T-helper 2 cell treated with Interferon-gamma antibody and Interleukin-4, amounts not matched to agents 100 ng/mL and 5 ng/mL, for 36 hours (primary cell): ENCODE results near the gene SPATA4. TPM values are rescaled to one million over a fixed set of nuclear protein-coding genes. Genes with fewer than 3 reads are reported as not detected.

Source experiments
- total RNA-seq: library from RNA; stranded (reverse); gene quantifications from 2 replicates; pipeline ENCODE4 v1.2.3, GENCODE V29; 2022

The SPATA4 gene
- total RNA-seq, 1 donor from 2014 or later, result not detected

Other genes with a start within 250 kb of the SPATA4 start
- gene WDR17, start 129.7 kb downstream of the SPATA4 start, total RNA-seq, result 1.2 and 2.2 TPM in 2 replicates
- not detected in 2 replicates for gene ASB5, start 73.6 kb upstream of the SPATA4 start, total RNA-seq
- 237 and 244 TPM in 2 replicates for gene SPCS3, start 124.4 kb upstream of the SPATA4 start, total RNA-seq